ENCODE measurements around the gene PROC. TPM values are rescaled to one million over a fixed set of nuclear protein-coding genes. Genes with fewer than 3 reads are reported as not detected.

Gene PROC
- total and polyA plus RNA-seq, 2 of the 8 experiments (the other 6 are each of a cell fraction or from before 2014, with no cell fraction given), result 1.5 to 1.6 TPM

DNA sequence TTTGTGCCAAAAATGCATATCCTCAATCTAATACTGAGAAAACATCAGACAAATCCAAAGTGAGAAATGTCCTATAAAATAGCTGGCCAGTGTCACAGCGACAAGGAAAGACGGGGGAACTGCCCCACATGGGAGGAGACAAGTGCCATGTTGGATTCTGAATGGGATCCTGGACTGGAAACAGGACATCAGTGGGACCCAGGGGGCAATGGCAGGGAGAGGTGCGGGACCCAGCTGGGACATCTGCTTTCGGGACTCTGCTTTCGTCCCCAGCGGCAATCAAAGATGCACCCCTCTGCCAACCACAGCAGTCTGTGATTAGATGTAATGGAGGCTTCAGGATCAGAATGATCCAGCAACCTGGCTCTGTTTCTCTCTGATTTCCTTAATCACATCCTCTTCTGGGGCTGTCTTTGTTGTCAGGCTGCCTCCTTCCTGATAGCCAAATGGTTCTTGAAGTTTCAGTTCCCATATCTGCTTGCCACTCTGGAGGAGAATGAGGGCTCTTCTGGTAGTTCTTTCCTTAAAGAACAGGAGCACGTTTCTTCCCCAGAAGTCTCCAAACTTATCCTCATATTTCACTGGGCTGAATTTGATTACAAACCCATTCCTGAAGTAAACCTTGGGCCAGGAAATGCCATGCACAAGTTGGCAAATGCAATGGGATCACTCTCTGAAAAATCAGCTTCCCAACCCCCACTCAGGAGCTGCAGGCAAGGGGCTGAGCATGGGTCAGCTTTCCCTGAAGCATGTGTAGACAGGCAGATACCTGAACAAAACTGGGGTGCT is 13.6 kb upstream of the PROC start:
- H3K9me3 ChIP-seq (ENCODE audit: insufficient read depth in 2 of 2, low read depth in 1 of 2, low read length in 1 of 2), result no peaks in the 10 kb centered on the region
- H3K4ac ChIP-seq (replicated peaks; ENCODE audit: insufficient read length, low read depth, low read length), result no peak overlapping the region
- no peak overlapping the region for H4K91ac ChIP-seq (replicated peaks; ENCODE audit: insufficient read length, low read length)
- H3K4me2 ChIP-seq (ENCODE audit: insufficient read depth in 1 of 2, low read depth in 2 of 2, low read length in 2 of 2), result no peak overlapping the region
- no peaks in the 10 kb centered on the region for H3K79me1 ChIP-seq (ENCODE audit: low read depth, low read length)
- H3K27ac ChIP-seq (ENCODE audit: low read depth, low read length), result no peak overlapping the region
- H3K56ac ChIP-seq (replicated peaks; ENCODE audit: insufficient read length, low read depth, low read length), result no peak overlapping the region
- H2BK12ac ChIP-seq (ENCODE audit: low read depth, low read length), result no peak overlapping the region
- H4K5ac ChIP-seq (ENCODE audit: insufficient read length, low read depth, low read length), result no peak overlapping the region
- ChIA-PET CTCF (ENCODE audit: partially characterized antibody) (interaction anchor here (0.9 to 2.9 kb wide), 5 partner anchors 10 to 49 kb away, joined by 3 to 14 read pairs (median 4); no protein-coding TSS in a partner anchor), POLR2A (ENCODE audit: partially characterized antibody) (no interaction called here)
- H4K20me1 ChIP-seq (replicated peaks in 1 of 2; ENCODE audit: control insufficient read depth in 1 of 2, insufficient read depth in 2 of 2, low read length in 2 of 2), result no peaks in the 10 kb centered on the region
- 81% methylated on average over 7 of the region's 7 CpGs; no CpG with 5 or more reads in 1 of the 2 experiments for WGBS, 2 experiments (ENCODE audit: extremely low coverage in 1 of 2, insufficient coverage in 1 of 2, insufficient read length in 1 of 2, insufficient replicate concordance in 2 of 2, low coverage in 1 of 2, low lambda C conversion rate in 2 of 2, missing lambda C conversion rate in 1 of 2)
- H3K36me3 ChIP-seq (ENCODE audit: control insufficient read depth in 2 of 4, insufficient read depth in 4 of 4, low read length in 3 of 4), result no peaks in the 10 kb centered on the region
- H2AFZ ChIP-seq (ENCODE audit: low read length), result 0 out of 2 replicates have a peak overlapping the region, but pooled peaks have one; percentile 3
- H2BK20ac ChIP-seq (ENCODE audit: low read length), result no peak overlapping the region
- no peak overlapping the region for H3K23ac ChIP-seq (ENCODE audit: insufficient read length)
- DNase-seq (ENCODE audit: low read depth in 1 of 2, low spot score in 2 of 2) (no peak), FAIRE-seq (no peak)
- H3K9ac ChIP-seq (replicated peaks in 1 of 4; ENCODE audit: extremely low read depth in 1 of 4, low read depth in 3 of 4, low read length in 3 of 4), result no peak overlapping the region
- H3K79me2 ChIP-seq (ENCODE audit: control insufficient read depth in 1 of 2, insufficient read depth in 2 of 2, low read length in 2 of 2), result no peaks in the 10 kb centered on the region
- H2AK5ac ChIP-seq (ENCODE audit: low read depth, low read length), result no peak overlapping the region
- H3K4me3 ChIP-seq (ENCODE audit: extremely low read depth in 1 of 4, insufficient read depth in 2 of 4, low read depth in 3 of 4, low read length in 4 of 4), result no peak overlapping the region
- H3K4me1 ChIP-seq (replicated peaks in 1 of 4; ENCODE audit: control insufficient read depth in 3 of 4, insufficient read depth in 4 of 4, low read length in 3 of 4), result peaks cover 0 to 8% (median 4%) of the 10 kb centered on the region in 4 experiments; a peak in 3 of 7 replicates
- no peak overlapping the region for H4K8ac ChIP-seq (ENCODE audit: extremely low read depth, insufficient read depth, low read length)
- no peaks in the 10 kb centered on the region for H3K27me3 ChIP-seq (replicated peaks in 1 of 4; ENCODE audit: control insufficient read depth in 3 of 4, extremely low read depth in 1 of 4, insufficient read depth in 3 of 4, low read length in 3 of 4)
- no peak overlapping the region for H2BK15ac ChIP-seq (ENCODE audit: low read length)
- H3K23me2 ChIP-seq (ENCODE audit: low read depth, low read length), result peaks cover 2% of the 10 kb centered on the region
- no peak overlapping the region for H2BK120ac ChIP-seq (replicated peaks; ENCODE audit: low read depth, low read length)
- no peak overlapping the region for H2BK5ac ChIP-seq (ENCODE audit: low read depth, low read length)
- H3K18ac ChIP-seq (ENCODE audit: extremely low read depth, low read length), result no peak overlapping the region
- H3K14ac ChIP-seq (ENCODE audit: insufficient read length), result no peak overlapping the region
- TF ChIP-seq CBX8 (IDR thresholded peaks at IDR 0.05; ENCODE audit: borderline replicate concordance, low read depth, low read length) (no peak), RAD21 (IDR thresholded peaks at IDR 0.05 in 1 of 2, conservative IDR thresholded peaks at IDR 0.05 in 1 of 2; ENCODE audit: low read depth in 2 of 2, low read length in 2 of 2) (no peak), SP1 (IDR thresholded peaks at IDR 0.05; ENCODE audit: low read depth, low read length) (no peak), YY1 (IDR thresholded peaks at IDR 0.05; ENCODE audit: low read depth, low read length) (no peak), TCF12 (IDR thresholded peaks at IDR 0.05; ENCODE audit: low read depth, low read length) (no peak), CTBP2 (IDR thresholded peaks at IDR 0.05; ENCODE audit: borderline replicate concordance, insufficient read depth, insufficient read length, low read length) (no peak), POLR2AphosphoS5 (IDR thresholded peaks at IDR 0.05; ENCODE audit: low read depth, low read length) (no peak), SAP30 (IDR thresholded peaks at IDR 0.05; ENCODE audit: insufficient read depth, insufficient replicate concordance, low read length) (no peak), HDAC2 (IDR thresholded peaks at IDR 0.05; ENCODE audit: borderline replicate concordance in 1 of 2, low read depth in 2 of 2, low read length in 2 of 2) (no peak), TAF7 (optimal IDR thresholded peaks at IDR 0.05; ENCODE audit: borderline replicate concordance, low read depth, low read length) (no peak)
- TF ChIP-seq, protein P1, sequence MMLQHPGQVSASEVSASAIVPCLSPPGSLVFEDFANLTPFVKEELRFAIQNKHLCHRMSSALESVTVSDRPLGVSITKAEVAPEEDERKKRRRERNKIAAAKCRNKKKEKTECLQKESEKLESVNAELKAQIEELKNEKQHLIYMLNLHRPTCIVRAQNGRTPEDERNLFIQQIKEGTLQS (IDR thresholded peaks at IDR 0.05; ENCODE audit: insufficient read depth, low read depth, low read length), result no peak
